HG02678 (cell line): ENCODE data around the gene KRT80.
"Not testable (repeated sequence)": the region's sequence is repeated elsewhere in the genome, so short reads cannot be mapped to it uniquely, and the experiment has no call there.

Experiments
- ATAC-seq: cut with Tn5 transposase; IDR thresholded peaks from one replicate; pipeline ENCODE4 v1.9.1; 2021; ENCODE audit warnings: mild to moderate bottlenecking, moderate library complexity; ENCODE audit not compliant: unreplicated experiment

KRT80 gene

GRCh38 chr12:52191841-52192791 lies at the start of gene KRT80:
KRT80 (minus strand) TSS chr12:52192014; CDS start chr12:52191902, 112 bp downstream.
- no peak for ATAC-seq

GRCh38 chr12:52241205-52241842 lies 49.5 kb upstream of the KRT80 start:
- ATAC-seq: no peak

- not testable (repeated sequence) for ATAC-seq
Observed at GRCh38 chr12:52240247-52240646, 48.4 kb upstream of the KRT80 start.

GRCh38 chr12:52239767-52240166 lies 48.0 kb upstream of the KRT80 start:
- ATAC-seq: no peak

GRCh38 chr12:52238916-52239646 lies 47.3 kb upstream of the KRT80 start:
- ATAC-seq: no peak

- no peak for ATAC-seq
Observed at GRCh38 chr12:52238207-52238840, 46.5 kb upstream of the KRT80 start.

GRCh38 chr12:52236386-52237050 lies 44.7 kb upstream of the KRT80 start:
- ATAC-seq: no peak

- ATAC-seq: no peak
Observed at GRCh38 chr12:52235822-52236361, 44.1 kb upstream of the KRT80 start.

GRCh38 chr12:52235001-52235764 lies 43.4 kb upstream of the KRT80 start:
- ATAC-seq: no peak

GRCh38 chr12:52234223-52234810 lies 42.5 kb upstream of the KRT80 start:
- no peak for ATAC-seq

- ATAC-seq: no peak
Observed at GRCh38 chr12:52233462-52234207, 41.8 kb upstream of the KRT80 start.

- ATAC-seq: no peak
Observed at GRCh38 chr12:52232674-52233461, 41.1 kb upstream of the KRT80 start, which contains the start of gene KRT7. KRT7 (plus strand) TSS chr12:52233243; CDS start chr12:52233297, 54 bp downstream.

GRCh38 chr12:52232203-52232673 lies 40.4 kb upstream of the KRT80 start:
- no peak for ATAC-seq

GRCh38 chr12:52231305-52232202 lies 39.7 kb upstream of the KRT80 start:
- no peak for ATAC-seq

GRCh38 chr12:52230364-52231281 lies 38.8 kb upstream of the KRT80 start:
- no peak for ATAC-seq
